Lung (tissue), 12 donors: Measurements from ENCODE around the gene TMEM86B. TPM values are rescaled to one million over a fixed set of nuclear protein-coding genes. Genes with fewer than 3 reads are reported as not detected.

Source experiments
- ATAC-seq: fragments of 200-7000 bp; cut with Tn5 transposase; one replicate; pipeline ENCODE4 v1.9.1; 2020; ENCODE audit warnings: moderate number of reproducible peaks; ENCODE audit not compliant: insufficient read depth, low FRiP score
- DNase-seq, 3 donors: peaks; one replicate each; pipeline ENCODE4 v3.0.0-alpha.2; 2013 to 2017
- H3K27ac ChIP-seq, 2 donors: one replicate each; pipeline ENCODE4 v1.5.1; 2013; ENCODE audit warnings: mild to moderate bottlenecking in 2 of 2, moderate library complexity in 2 of 2, control low read depth in 1 of 2, inconsistent platforms in 1 of 2, low read depth in 1 of 2, low read length in 1 of 2
- H3K27me3 ChIP-seq, 3 donors: one replicate each; pipeline ENCODE4 v1.5.1; 2013; ENCODE audit warnings: low read length in 2 of 3; ENCODE audit not compliant: control insufficient read depth in 3 of 3, insufficient read depth in 3 of 3
- H3K36me3 ChIP-seq, 4 donors: one replicate each; pipeline ENCODE4 v1.5.1; 2013; ENCODE audit warnings: low read length in 4 of 4, mild to moderate bottlenecking in 1 of 4, moderate library complexity in 1 of 4; ENCODE audit not compliant: control insufficient read depth in 4 of 4, insufficient read depth in 4 of 4
- H3K4me1 ChIP-seq, 5 donors: one replicate each; pipeline ENCODE4 v1.5.1; 2013; ENCODE audit warnings: low read length in 5 of 5, mild to moderate bottlenecking in 2 of 5, moderate library complexity in 1 of 5; ENCODE audit not compliant: control insufficient read depth in 5 of 5, insufficient read depth in 5 of 5
- H3K4me3 ChIP-seq: one replicate; pipeline ENCODE4 v1.5.1; 2013; ENCODE audit warnings: mild to moderate bottlenecking, control low read depth, moderate library complexity
- H3K9ac ChIP-seq, 2 donors: one replicate each; pipeline ENCODE4 v1.5.1; 2013; ENCODE audit warnings: low read length in 2 of 2, control low read depth in 1 of 2; ENCODE audit not compliant: insufficient read depth in 1 of 2
- H3K9me3 ChIP-seq, 4 donors: one replicate each; pipeline ENCODE4 v1.5.1; 2013; ENCODE audit warnings: low read length in 3 of 4, mild to moderate bottlenecking in 1 of 4, moderate library complexity in 1 of 4; ENCODE audit not compliant: control insufficient read depth in 4 of 4, insufficient read depth in 3 of 4
- WGBS, 2 donors: extraction: QIAGEN DNeasy Blood & Tissue Kit; methylation state at CpG; one replicate each; pipeline ENCODE4 v1.1.7; 2013; 5-methylcytosine and 5-hydroxymethylcytosine counted together
- polyA plus RNA-seq, 2 donors: library from polyadenylated mRNA; stranded (reverse); fragments of 200-250 nt; gene quantifications; one replicate each; pipeline ENCODE4 v1.2.1, GENCODE V29; 2013
- total RNA-seq, 2 donors: library from RNA; depleted of rRNA in 1 of 2; stranded (reverse); fragments of >200 nt in 1 of 2; gene quantifications; one replicate each; pipeline ENCODE4 v1.2.1, GENCODE V29; 2014 to 2021
- TF ChIP-seq, protein P1 (sequence below): IDR thresholded peaks from 2 replicates; pipeline ENCODE4 v1.5.1; 2012; ENCODE audit warnings: mild to moderate bottlenecking; ENCODE audit errors: control extremely low read depth, extremely low read depth
- donor health status: control.
- donor health status: control.
- donor health status: Bipolar disorder and iron deficiency.
- donor health status: healthy.
- donor health status: DM: yes; HTN: yes; CAD: no.

TMEM86B gene
- total and polyA plus RNA-seq, 4 donors, result 1.8 to 5.3 (median 4.3) TPM

DNA sequence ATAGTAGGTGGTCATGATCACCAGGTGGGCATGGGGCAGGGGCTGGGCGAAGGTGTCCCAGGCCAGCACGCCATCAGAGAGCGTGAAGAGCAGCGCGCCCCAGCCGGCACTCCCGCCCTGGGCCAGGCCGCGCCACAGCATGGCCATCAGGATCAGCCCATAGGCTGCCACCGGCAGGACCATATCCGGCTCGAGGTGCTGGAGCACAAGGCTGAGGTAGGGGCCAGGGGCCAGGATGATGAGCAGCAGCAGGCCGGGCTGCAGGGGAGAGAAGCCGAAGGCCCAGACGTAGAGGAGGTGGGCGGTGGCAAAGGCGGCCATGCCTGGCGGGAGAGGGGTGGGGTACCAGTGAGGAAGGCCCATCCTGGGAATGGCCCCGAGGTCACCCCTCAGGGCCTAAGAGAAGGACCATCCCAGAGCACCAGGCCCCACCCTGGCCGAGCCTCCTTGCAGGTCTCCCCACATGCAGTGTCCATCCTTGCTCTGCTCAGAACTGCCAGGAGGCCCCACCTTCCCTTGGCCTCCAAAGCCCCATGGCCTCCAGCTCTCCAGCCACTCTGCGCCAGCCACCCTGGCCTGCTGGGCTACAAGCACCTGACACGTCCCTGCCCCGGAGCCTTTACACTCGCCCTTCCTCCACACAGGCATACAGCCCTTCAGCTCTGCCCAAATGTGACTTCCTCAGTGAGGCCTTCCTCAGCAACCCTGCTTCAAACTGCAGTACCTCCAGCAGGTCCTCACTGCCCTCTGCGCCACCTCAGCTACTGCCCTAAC is 1.1 kb downstream of the TMEM86B start:
- TF ChIP-seq, protein P1, sequence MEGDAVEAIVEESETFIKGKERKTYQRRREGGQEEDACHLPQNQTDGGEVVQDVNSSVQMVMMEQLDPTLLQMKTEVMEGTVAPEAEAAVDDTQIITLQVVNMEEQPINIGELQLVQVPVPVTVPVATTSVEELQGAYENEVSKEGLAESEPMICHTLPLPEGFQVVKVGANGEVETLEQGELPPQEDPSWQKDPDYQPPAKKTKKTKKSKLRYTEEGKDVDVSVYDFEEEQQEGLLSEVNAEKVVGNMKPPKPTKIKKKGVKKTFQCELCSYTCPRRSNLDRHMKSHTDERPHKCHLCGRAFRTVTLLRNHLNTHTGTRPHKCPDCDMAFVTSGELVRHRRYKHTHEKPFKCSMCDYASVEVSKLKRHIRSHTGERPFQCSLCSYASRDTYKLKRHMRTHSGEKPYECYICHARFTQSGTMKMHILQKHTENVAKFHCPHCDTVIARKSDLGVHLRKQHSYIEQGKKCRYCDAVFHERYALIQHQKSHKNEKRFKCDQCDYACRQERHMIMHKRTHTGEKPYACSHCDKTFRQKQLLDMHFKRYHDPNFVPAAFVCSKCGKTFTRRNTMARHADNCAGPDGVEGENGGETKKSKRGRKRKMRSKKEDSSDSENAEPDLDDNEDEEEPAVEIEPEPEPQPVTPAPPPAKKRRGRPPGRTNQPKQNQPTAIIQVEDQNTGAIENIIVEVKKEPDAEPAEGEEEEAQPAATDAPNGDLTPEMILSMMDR, result no peak
- no peaks in the 10 kb centered on the region for H3K4me1 ChIP-seq
- H3K27me3 ChIP-seq, result no peaks in the 10 kb centered on the region
- peaks cover 1 to 62% (median 15%) of the 10 kb centered on the region in 4 donors for H3K36me3 ChIP-seq
- no peak overlapping the region for H3K27ac ChIP-seq
- no peak overlapping the region for H3K9ac ChIP-seq
- no peak overlapping the region for H3K4me3 ChIP-seq
- no peaks in the 10 kb centered on the region for H3K9me3 ChIP-seq
- ATAC-seq, result no peak
- WGBS, 2 donors, result 93% methylated on average over 24 to 25 of the region's 25 CpGs
- DNase-seq, result no peak

DNA sequence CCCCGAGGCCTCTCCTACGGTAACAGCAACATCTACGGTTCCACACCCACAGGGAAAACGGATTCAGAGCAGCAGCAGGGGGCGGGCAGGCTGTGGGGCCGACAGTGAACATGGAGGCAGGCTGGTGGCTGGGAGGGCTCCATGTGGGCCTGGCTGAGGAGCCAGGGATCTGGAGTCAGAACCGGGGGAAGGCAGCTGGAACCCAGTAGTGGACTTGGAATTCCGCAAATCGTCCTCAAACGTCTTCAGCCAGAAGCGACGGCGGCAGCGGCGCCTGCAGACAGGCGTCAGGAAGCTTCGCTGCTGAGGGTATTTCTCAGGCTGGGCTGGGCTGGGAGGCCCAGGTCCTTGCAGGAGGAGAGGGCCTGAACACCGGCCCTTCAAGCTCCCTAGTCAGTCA is 1.8 kb downstream of the TMEM86B start:
- no peaks in the 10 kb centered on the region for H3K4me1 ChIP-seq
- H3K36me3 ChIP-seq, result peaks cover 0 to 56% (median 10%) of the 10 kb centered on the region in 4 donors
- H3K9me3 ChIP-seq, result no peaks in the 10 kb centered on the region
- H3K27ac ChIP-seq, result no peak overlapping the region
- H3K27me3 ChIP-seq, result no peaks in the 10 kb centered on the region
- ATAC-seq (no peak), DNase-seq (no peak)
- WGBS, 2 donors, result 85 to 86% methylated on average over 18 of the region's 18 CpGs
- H3K4me3 ChIP-seq, result no peak overlapping the region
- TF ChIP-seq, protein P1, result no peak
- H3K9ac ChIP-seq, result no peak overlapping the region

DNA sequence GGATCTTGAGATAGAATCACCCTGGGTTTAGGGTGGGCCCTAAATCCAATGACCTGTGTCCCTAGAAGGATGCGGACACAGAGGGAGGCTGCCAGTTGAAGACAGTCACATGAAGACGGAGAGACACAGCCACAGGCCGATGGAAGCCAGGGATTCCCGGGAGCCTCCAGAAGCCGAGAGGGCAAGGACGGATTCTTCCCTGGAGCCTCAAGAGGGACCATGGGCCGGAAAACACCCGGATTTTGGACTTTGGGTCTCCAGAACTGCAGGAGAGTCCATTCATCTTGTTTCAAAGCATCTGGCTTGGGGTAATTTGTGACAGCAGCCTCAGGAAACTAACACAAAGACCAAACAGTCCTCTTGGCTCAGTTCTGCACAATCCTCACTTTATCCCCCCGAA is 2.3 kb downstream of the TMEM86B start:
- 83 to 93% methylated on average over 9 of the region's 9 CpGs for WGBS, 2 donors
- H3K27me3 ChIP-seq, result no peaks in the 10 kb centered on the region
- DNase-seq, result no peak
- no peaks in the 10 kb centered on the region for H3K9me3 ChIP-seq
- peaks cover 0 to 50% (median 7%) of the 10 kb centered on the region in 4 donors for H3K36me3 ChIP-seq
- no peak overlapping the region for H3K27ac ChIP-seq
- H3K4me1 ChIP-seq, result no peaks in the 10 kb centered on the region
- ATAC-seq, result no peak
- H3K4me3 ChIP-seq, result no peak overlapping the region
- TF ChIP-seq, protein P1, result no peak
- H3K9ac ChIP-seq, result no peak overlapping the region
